ENCODE data around the gene BTNL9. TPM values are rescaled to one million over a fixed set of nuclear protein-coding genes. Genes with fewer than 3 reads are reported as not detected.
A peak's percentile ranks its signal among the peaks of the same experiment; 100 is the strongest.

The BTNL9 gene
- polyA plus RNA-seq, 2 of the 4 experiments (the other 2 are of a cell fraction): 0.85 to 1.5 TPM

DNA sequence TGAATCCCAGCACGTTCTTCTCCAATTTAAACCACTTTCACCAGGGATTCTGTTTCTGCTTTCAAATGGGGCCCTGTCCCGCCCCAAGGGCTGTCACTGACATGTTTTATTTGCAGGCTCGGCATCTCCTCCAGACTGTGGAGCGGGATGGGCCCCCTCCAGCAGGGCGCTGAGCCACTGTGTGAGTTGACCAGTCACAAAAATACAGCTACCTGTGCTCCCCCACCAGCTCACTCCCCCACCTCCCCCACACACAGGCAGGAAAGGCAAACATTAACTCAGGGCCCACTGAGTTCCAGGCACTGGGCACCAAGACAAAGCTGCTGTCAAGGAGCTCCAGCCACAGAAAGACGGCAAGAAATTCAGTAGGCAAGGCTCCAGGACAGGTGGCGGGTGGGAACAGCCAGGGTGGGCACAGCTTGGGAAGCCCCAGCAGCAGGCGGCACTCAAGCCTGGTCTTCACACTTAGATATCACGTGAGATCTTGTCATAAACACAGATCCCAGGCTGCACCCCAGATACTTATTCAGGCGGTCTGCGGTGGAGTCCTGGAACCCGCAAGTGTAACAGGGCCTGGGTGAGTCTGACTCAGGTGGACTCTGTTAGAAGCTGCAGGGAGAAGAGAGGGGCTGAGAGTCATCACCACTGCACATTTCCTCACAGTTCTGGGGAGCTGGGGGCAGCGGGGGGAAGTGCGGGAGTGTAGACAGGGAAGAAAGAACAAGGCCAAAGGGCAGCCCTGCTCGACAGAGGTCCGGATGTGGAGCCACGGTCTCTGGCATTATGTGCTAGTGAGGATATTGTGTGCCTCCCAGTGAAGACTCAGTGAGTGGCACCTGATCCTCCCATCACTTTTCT lies 46.2 kb downstream of the BTNL9 start:
- Histone ChIP-seq H3K4me2 (no peak overlapping the region), H3K4me3 (no peak overlapping the region), H3K4me1 (no peaks in the 10 kb centered on the region), H3K27ac (no peak overlapping the region), H3K9me3 (peaks cover 3% of the 10 kb centered on the region; the same call in 1 of the 3 replicates)
- ChIA-PET CTCF (interaction anchor here (0.7 kb wide), 1 partner anchor 211 kb away, joined by 3 read pairs; no protein-coding TSS in a partner anchor), POLR2A (no interaction called here)
- WGBS (ENCODE audit: missing lambda C conversion rate): 78% methylated on average over 17 of the region's 17 CpGs
- FAIRE-seq (no peak), ATAC-seq (no peak; a peak in 1 of 6 replicates), DNase-seq (ENCODE audit: low read depth in 1 of 2, low spot score in 1 of 2) (no peak)
- TF ChIP-seq HES2 (IDR thresholded peaks at IDR 0.05) (no peak), GATA3 (IDR thresholded peaks at IDR 0.05; ENCODE audit: borderline replicate concordance) (no peak)

GRCh38 chr5:181086884-181087205 lies 46.8 kb downstream of the BTNL9 start:
- Histone ChIP-seq H3K4me2 (no peak overlapping the region), H3K27ac (no peak overlapping the region), H3K4me1 (no peaks in the 10 kb centered on the region), H3K4me3 (no peak overlapping the region), H3K9me3 (peaks cover 2% of the 10 kb centered on the region; the same call in 1 of the 3 replicates)
- FAIRE-seq (no peak), DNase-seq (ENCODE audit: low read depth in 1 of 2, low spot score in 1 of 2) (no peak), ATAC-seq (no peak)
- 66% methylated on average over 7 of the region's 7 CpGs for WGBS (ENCODE audit: missing lambda C conversion rate)
- ChIA-PET POLR2A (no interaction called here), CTCF (interaction anchor here (0.5 to 2.0 kb wide), 3 partner anchors 212 to 239 kb away, joined by 3 to 9 read pairs (median 3); no protein-coding TSS in a partner anchor)
- TF ChIP-seq EP300 (IDR thresholded peaks at IDR 0.05) (no peak), ZFP36 (IDR thresholded peaks at IDR 0.05; ENCODE audit: borderline replicate concordance, partially characterized antibody) (no peak), MAZ (IDR thresholded peaks at IDR 0.05; ENCODE audit: borderline replicate concordance, low read depth, low read length) (no peak), ESRRA (IDR thresholded peaks at IDR 0.05; ENCODE audit: borderline replicate concordance, low read length) (no peak), BHLHE40 (IDR thresholded peaks at IDR 0.05; ENCODE audit: low read depth, low read length) (no peak), NFE2L2 (conservative IDR thresholded peaks at IDR 0.05; ENCODE audit: low read length) (no peak), FOSB (CRISPR knock-in tag; IDR thresholded peaks at IDR 0.05) (no peak), RAD21 (conservative IDR thresholded peaks at IDR 0.05 in 1 of 2, IDR thresholded peaks at IDR 0.05 in 1 of 2) (no peak), TP53 (CRISPR knock-in tag; IDR thresholded peaks at IDR 0.05) (no peak), HOXA7 (CRISPR knock-in tag; IDR thresholded peaks at IDR 0.05) (no peak), RARB (CRISPR knock-in tag; IDR thresholded peaks at IDR 0.05) (no peak), EHMT2 (IDR thresholded peaks at IDR 0.05; ENCODE audit: low read depth) (no peak), CBX2 (IDR thresholded peaks at IDR 0.05; ENCODE audit: borderline replicate concordance, low read depth) (no peak), RCOR1 (IDR thresholded peaks at IDR 0.05; ENCODE audit: low read depth, low read length) (no peak), GATA3 (IDR thresholded peaks at IDR 0.05; ENCODE audit: borderline replicate concordance) (no peak), NR3C1 (IDR thresholded peaks at IDR 0.05) (no peak)
- TF ChIP-seq, protein P1, sequence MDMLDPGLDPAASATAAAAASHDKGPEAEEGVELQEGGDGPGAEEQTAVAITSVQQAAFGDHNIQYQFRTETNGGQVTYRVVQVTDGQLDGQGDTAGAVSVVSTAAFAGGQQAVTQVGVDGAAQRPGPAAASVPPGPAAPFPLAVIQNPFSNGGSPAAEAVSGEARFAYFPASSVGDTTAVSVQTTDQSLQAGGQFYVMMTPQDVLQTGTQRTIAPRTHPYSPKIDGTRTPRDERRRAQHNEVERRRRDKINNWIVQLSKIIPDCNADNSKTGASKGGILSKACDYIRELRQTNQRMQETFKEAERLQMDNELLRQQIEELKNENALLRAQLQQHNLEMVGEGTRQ (IDR thresholded peaks at IDR 0.05): no peak
- TF ChIP-seq, protein P2, sequence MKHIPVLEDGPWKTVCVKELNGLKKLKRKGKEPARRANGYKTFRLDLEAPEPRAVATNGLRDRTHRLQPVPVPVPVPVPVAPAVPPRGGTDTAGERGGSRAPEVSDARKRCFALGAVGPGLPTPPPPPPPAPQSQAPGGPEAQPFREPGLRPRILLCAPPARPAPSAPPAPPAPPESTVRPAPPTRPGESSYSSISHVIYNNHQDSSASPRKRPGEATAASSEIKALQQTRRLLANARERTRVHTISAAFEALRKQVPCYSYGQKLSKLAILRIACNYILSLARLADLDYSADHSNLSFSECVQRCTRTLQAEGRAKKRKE (CRISPR knock-in tag; IDR thresholded peaks at IDR 0.05; ENCODE audit: low read depth): no peak
- TF ChIP-seq, protein P3, sequence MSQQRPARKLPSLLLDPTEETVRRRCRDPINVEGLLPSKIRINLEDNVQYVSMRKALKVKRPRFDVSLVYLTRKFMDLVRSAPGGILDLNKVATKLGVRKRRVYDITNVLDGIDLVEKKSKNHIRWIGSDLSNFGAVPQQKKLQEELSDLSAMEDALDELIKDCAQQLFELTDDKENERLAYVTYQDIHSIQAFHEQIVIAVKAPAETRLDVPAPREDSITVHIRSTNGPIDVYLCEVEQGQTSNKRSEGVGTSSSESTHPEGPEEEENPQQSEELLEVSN (IDR thresholded peaks at IDR 0.05; ENCODE audit: borderline replicate concordance, low read depth): no peak

DNA sequence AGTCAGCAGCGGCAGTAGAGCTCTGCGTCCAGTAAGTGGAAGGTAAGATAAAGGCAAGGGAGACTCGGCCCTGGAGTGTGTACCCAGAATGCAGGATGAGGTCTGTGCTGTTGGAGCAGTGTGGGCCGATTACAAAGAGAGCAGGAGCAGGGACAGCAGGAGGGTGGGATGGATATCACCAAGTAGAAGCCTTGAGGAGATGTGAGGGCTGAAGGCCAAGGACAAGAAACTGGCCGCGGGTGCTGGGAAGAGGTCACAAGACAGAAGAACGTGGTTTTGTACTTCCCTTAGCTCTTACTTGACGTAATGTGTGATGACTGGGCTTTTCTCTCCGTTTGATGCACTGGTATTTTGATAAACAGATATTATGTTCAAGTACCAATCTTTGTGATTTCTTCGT lies 47.2 kb downstream of the BTNL9 start:
- CTCF ChIA-PET: interaction anchor here (0.5 to 2.0 kb wide), 5 partner anchors 10 to 240 kb away, joined by 3 to 9 read pairs (median 3); no protein-coding TSS in a partner anchor
- H3K27ac ChIP-seq: no peak overlapping the region
- ATAC-seq (peak in 1 of 2 experiments; percentile 44; a peak in 2 of 6 replicates), DNase-seq (ENCODE audit: low read depth in 1 of 2, low spot score in 1 of 2) (no peak), FAIRE-seq (no peak)
- TF ChIP-seq, protein P2 (CRISPR knock-in tag; IDR thresholded peaks at IDR 0.05; ENCODE audit: low read depth): no peak
- H3K4me2 ChIP-seq: no peak overlapping the region
- H3K4me1 ChIP-seq: no peaks in the 10 kb centered on the region
- H3K4me3 ChIP-seq: no peak overlapping the region
- H3K9me3 ChIP-seq: no peaks in the 10 kb centered on the region; the same call in 2 of the 3 replicates
- WGBS (ENCODE audit: missing lambda C conversion rate): 78% methylated on average over 10 of the region's 10 CpGs
- POLR2A ChIA-PET: no interaction called here

Data from A549 (cell line).